GM18517 (cell line): ENCODE results near the gene SASH1.
A peak's percentile ranks its signal among the peaks of the same experiment; 100 is the strongest.

Experiments
- ATAC-seq: cut with Tn5 transposase; IDR thresholded peaks from one replicate; pipeline ENCODE4 v1.9.1; 2021; ENCODE audit warnings: mild to moderate bottlenecking, moderate library complexity; ENCODE audit not compliant: unreplicated experiment

The SASH1 gene

GRCh38 chr6:148516617-148517016 lies 174.0 kb downstream of the SASH1 start:
- ATAC-seq, result no peak

GRCh38 chr6:148517470-148517869 lies 174.8 kb downstream of the SASH1 start:
- ATAC-seq, result no peak

GRCh38 chr6:148518511-148519156 lies 176.0 kb downstream of the SASH1 start:
- no peak for ATAC-seq

- peak; percentile 87 for ATAC-seq
These were observed 177.6 kb downstream of the SASH1 start for GRCh38 chr6:148520109-148520841.

GRCh38 chr6:148521158-148521557 lies 178.5 kb downstream of the SASH1 start:
- no peak for ATAC-seq

- ATAC-seq, result no peak
These were observed 178.9 kb downstream of the SASH1 start for GRCh38 chr6:148521586-148521985.

GRCh38 chr6:148523048-148523447 lies 180.4 kb downstream of the SASH1 start:
- ATAC-seq, result no peak

- no peak for ATAC-seq
These were observed 180.9 kb downstream of the SASH1 start for GRCh38 chr6:148523551-148523950.

GRCh38 chr6:148524471-148524882 lies 181.8 kb downstream of the SASH1 start:
- no peak for ATAC-seq

GRCh38 chr6:148524976-148525375 lies 182.3 kb downstream of the SASH1 start:
- no peak for ATAC-seq

GRCh38 chr6:148525453-148525852 lies 182.8 kb downstream of the SASH1 start:
- ATAC-seq, result no peak

GRCh38 chr6:148526145-148526544 lies 183.5 kb downstream of the SASH1 start:
- ATAC-seq, result no peak

- no peak for ATAC-seq
These were observed 185.7 kb downstream of the SASH1 start for GRCh38 chr6:148528292-148528691.

- no peak for ATAC-seq
These were observed 186.4 kb downstream of the SASH1 start for GRCh38 chr6:148529010-148529409.

- peak; percentile 92 for ATAC-seq
These were observed 187.8 kb downstream of the SASH1 start for GRCh38 chr6:148530394-148530953.

GRCh38 chr6:148530976-148531375 lies 188.3 kb downstream of the SASH1 start:
- no peak for ATAC-seq

- ATAC-seq, result no peak
These were observed 190.1 kb downstream of the SASH1 start for GRCh38 chr6:148532698-148533097.

GRCh38 chr6:148533309-148534107 lies 190.9 kb downstream of the SASH1 start:
- ATAC-seq, result no peak

GRCh38 chr6:148534871-148535270 lies 192.2 kb downstream of the SASH1 start:
- no peak for ATAC-seq

GRCh38 chr6:148535381-148535780 lies 192.7 kb downstream of the SASH1 start:
- ATAC-seq, result no peak

GRCh38 chr6:148535976-148536375 lies 193.3 kb downstream of the SASH1 start:
- no peak for ATAC-seq
